LNCAP (cell line): ENCODE measurements around the gene PCF11.

ENCODE experiments used
- CTCF ChIP-seq: fragments of 450-650 bp; IDR thresholded peaks from 2 replicates; pipeline ENCODE4 v1.5.1; 2017; ENCODE audit warnings: mild to moderate bottlenecking

The PCF11 gene

GRCh38 chr11:83119216-83119615 lies 37.7 kb upstream of the PCF11 start:
- no peak for TF ChIP-seq CTCF

DNA sequence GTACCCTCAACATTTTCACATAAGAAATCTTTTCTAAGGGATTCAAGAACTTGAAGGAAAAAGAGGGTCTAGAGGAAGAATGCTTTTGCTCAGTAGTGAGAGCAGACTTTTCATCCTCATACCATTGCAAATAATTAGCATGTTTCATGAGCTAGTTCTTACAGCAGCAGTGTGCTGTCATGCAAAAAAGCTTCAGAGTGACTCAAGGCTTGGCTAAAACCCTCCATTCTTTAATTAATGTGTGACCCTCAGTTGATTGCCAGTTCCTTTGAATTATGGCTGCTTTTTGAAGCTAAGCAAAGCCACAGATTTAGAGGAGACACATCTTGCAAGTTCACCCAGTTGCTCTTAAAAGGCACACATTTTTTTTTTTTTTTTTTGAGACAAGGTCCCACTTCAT lies 36.6 kb upstream of the PCF11 start:
- no peak for TF ChIP-seq CTCF

GRCh38 chr11:83122050-83122449 lies 34.9 kb upstream of the PCF11 start:
- no peak for TF ChIP-seq CTCF

GRCh38 chr11:83122766-83123165 lies 34.2 kb upstream of the PCF11 start:
- no peak for TF ChIP-seq CTCF

DNA sequence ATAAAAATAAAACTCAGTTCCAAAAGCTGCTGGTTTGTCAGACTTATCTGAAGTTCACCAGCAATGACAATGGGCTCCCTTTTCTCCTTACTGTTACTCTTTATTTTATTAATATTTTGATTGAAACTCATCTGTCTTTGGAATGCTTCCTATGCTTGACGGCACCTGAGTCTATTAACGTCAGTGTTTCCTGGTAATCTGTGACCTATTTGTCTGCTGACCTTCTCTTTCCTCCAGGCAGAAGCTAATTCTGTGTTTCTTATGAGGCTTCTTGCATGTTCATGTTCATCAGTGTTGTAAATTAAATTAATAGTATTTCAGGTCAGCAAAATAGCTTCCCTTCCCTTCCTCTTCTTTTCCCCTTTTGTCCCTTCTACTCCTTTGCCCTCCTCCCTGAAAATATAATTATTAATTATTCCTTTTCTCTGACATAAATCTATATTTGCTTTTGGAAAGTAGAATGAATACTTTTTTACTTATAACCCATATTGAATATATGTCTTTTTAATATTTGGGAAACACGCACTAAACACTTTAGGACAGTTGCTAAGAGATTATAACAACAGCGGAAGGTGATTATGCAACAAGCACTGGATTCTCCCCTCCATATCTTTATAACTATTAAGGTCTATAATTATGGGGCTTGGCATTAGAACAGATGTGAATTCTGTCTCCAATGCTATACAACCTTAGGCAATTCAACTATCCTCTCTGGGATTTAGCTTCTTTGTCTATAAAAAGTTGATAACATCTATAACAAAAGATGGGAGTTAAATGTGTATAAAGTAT lies 32.1 kb upstream of the PCF11 start:
- no peak for TF ChIP-seq CTCF

DNA sequence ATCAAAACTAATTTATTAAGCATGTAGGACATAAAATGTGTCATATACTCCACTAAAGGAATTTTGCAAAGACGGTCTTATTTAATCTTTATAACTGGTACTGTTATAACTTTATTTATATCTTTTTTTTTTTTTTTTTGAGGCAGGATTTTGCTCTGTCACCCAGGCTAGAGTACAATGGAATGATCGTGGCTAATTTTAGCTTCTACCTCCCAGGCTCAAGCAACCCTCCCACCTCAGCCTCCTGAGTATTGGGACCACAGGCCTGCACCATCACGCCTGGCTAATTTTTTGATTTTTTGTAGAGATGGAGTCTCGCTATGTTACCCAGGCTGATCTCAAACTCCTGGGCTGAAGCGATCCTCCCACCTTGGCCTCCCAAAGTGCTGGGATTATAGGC lies 31.4 kb upstream of the PCF11 start:
- no peak for TF ChIP-seq CTCF

GRCh38 chr11:83127310-83127637 lies 29.7 kb upstream of the PCF11 start:
- no peak for TF ChIP-seq CTCF

GRCh38 chr11:83132191-83132590 lies 24.7 kb upstream of the PCF11 start:
- TF ChIP-seq CTCF, result no peak
